ENCODE data around the gene FN3KRP. TPM values are rescaled to one million over a fixed set of nuclear protein-coding genes. Genes with fewer than 3 reads are reported as not detected.
A peak's percentile ranks its signal among the peaks of the same experiment; 100 is the strongest.

The FN3KRP gene
- total RNA-seq, 2 donors from 2014 or later, result 26.1 to 28.3 TPM

GRCh38 chr17:82751571-82752370 is 35.3 kb downstream of the FN3KRP start, which contains the start of gene TBCD:
Gene TBCD, plus strand, starts transcription at chr17:82752065. Its CDS starts 129 bp downstream, at chr17:82752194.
- peak within 1 kb of the TSS; percentile 73 to 85 for H3K27ac ChIP-seq
- H3K4me1 ChIP-seq (replicated peaks), result peaks cover 4% of the 10 kb centered on the region
- 1% methylated on average over 27 of the region's 114 CpGs for WGBS
- TF ChIP-seq POLR2AphosphoS5 (IDR thresholded peaks at IDR 0.05), result peak; percentile 89
- TF ChIP-seq POLR2A (IDR thresholded peaks at IDR 0.05), result peak; percentile 77
- TF ChIP-seq, protein P1, sequence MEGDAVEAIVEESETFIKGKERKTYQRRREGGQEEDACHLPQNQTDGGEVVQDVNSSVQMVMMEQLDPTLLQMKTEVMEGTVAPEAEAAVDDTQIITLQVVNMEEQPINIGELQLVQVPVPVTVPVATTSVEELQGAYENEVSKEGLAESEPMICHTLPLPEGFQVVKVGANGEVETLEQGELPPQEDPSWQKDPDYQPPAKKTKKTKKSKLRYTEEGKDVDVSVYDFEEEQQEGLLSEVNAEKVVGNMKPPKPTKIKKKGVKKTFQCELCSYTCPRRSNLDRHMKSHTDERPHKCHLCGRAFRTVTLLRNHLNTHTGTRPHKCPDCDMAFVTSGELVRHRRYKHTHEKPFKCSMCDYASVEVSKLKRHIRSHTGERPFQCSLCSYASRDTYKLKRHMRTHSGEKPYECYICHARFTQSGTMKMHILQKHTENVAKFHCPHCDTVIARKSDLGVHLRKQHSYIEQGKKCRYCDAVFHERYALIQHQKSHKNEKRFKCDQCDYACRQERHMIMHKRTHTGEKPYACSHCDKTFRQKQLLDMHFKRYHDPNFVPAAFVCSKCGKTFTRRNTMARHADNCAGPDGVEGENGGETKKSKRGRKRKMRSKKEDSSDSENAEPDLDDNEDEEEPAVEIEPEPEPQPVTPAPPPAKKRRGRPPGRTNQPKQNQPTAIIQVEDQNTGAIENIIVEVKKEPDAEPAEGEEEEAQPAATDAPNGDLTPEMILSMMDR (IDR thresholded peaks at IDR 0.05), result peak in 1 of 4 experiments; percentile 5
- H3K9me3 ChIP-seq, result no peaks in the 10 kb centered on the region
- H3K36me3 ChIP-seq, result no peaks in the 10 kb centered on the region
- intact Hi-C loops (cut with DNase I), result loop anchor here (5.0 kb wide), 1 partner anchor 104 kb away; the partner anchor contains the start of gene WDR45B
- H3K27me3 ChIP-seq (replicated peaks; ENCODE audit: insufficient read depth), result no peaks in the 10 kb centered on the region
- peak within 1 kb of the TSS; percentile 89 to 92 for H3K4me3 ChIP-seq
- DNase-seq (ENCODE audit: low spot score), result peak; percentile 88

DNA sequence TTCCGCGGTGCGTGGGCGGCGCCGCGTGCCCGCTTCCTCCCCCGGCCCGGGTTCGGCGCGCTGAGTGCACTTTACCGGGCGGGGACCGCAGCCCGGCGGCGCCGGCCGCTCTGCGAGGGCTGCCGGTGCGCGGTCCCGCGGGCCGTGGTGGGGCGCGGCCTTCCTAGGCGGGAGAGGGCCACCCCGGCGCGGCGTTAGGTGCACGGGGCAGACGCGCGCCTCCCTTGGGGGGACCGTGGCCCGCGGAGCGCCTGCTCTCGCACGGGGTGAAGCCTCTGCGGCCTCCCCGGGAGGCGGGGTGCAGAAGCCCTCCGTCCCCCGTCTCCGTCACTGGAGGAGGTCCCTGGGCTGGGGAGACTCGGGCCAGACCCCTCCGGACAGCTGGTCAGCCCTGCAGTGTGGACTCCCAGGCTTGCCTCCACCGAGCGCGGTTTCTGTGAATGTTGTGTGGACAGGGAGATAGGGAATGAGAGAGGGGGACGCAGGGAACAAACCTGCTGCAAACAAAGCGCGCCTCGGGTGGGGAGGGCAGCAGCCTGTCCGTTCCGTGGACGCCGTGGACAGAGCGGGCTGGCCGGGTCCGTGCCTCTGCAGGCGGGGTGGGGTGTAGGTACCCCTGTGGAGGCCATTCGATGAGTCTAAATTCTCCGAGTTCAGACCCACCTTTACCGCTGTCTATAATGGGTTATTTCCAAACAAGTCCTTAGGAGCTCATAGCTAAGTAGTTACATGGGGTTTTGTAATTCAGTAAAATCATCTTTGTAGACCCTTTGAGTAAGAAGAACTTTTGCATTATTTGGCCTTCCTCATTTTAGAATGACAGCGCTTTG is 36.1 kb downstream of the FN3KRP start:
- Histone ChIP-seq H3K27ac (peak overlapping the region; percentile 73 to 85), H3K27me3 (replicated peaks; ENCODE audit: insufficient read depth) (no peaks in the 10 kb centered on the region), H3K9me3 (no peaks in the 10 kb centered on the region), H3K4me1 (replicated peaks) (peaks cover 4% of the 10 kb centered on the region), H3K36me3 (no peaks in the 10 kb centered on the region), H3K4me3 (peak overlapping the region; percentile 89 to 92)
- 1% methylated on average over 48 of the region's 72 CpGs for WGBS
- intact Hi-C loops (cut with DNase I), result loop anchor here (5.0 kb wide), 1 partner anchor 105 kb away; the partner anchor contains the start of gene WDR45B
- no peak for DNase-seq (ENCODE audit: low spot score)
- TF ChIP-seq POLR2AphosphoS5 (IDR thresholded peaks at IDR 0.05) (no peak), POLR2A (IDR thresholded peaks at IDR 0.05) (no peak)
- TF ChIP-seq, protein P1 (IDR thresholded peaks at IDR 0.05), result no peak

DNA sequence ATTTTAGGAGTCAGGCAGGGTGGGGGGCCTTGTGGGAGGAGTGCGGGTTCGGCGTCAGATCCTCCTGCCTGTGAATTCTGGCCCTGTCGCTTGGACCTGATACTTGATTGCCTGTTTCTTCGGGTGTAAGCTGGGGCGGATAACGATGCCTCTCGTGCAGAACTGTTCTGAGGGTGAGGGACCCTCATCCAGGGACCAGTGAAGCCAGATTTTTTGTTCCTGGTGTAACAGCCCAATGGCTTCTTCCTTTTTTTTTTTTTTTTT is 36.6 kb downstream of the FN3KRP start:
- no peak for TF ChIP-seq POLR2A (IDR thresholded peaks at IDR 0.05)
- TF ChIP-seq, protein P1 (IDR thresholded peaks at IDR 0.05), result no peak
- no peak for TF ChIP-seq POLR2AphosphoS5 (IDR thresholded peaks at IDR 0.05)
- no peak for DNase-seq (ENCODE audit: low spot score)
- peaks cover 4% of the 10 kb centered on the region for H3K4me1 ChIP-seq (replicated peaks)
- no peaks in the 10 kb centered on the region for H3K27me3 ChIP-seq (replicated peaks; ENCODE audit: insufficient read depth)
- H3K27ac ChIP-seq, result no peak overlapping the region
- H3K36me3 ChIP-seq, result no peaks in the 10 kb centered on the region
- no peaks in the 10 kb centered on the region for H3K9me3 ChIP-seq
- intact Hi-C loops (cut with DNase I), result loop anchor here (5.0 kb wide), 1 partner anchor 106 kb away; the partner anchor contains the start of gene WDR45B
- 43% methylated on average over 8 of the region's 8 CpGs for WGBS
- H3K4me3 ChIP-seq, result no peak overlapping the region

GRCh38 chr17:82754297-82755208 is 38.0 kb downstream of the FN3KRP start:
- intact Hi-C loops (cut with DNase I), result loop anchor here (5.0 kb wide), 1 partner anchor 107 kb away; the partner anchor contains the start of gene WDR45B

More at GRCh38 chr17:82754297-82755208, 38.0 kb downstream of the FN3KRP start:
- TF ChIP-seq, protein P1 (IDR thresholded peaks at IDR 0.05), result no peak
- TF ChIP-seq POLR2A (IDR thresholded peaks at IDR 0.05) (no peak), POLR2AphosphoS5 (IDR thresholded peaks at IDR 0.05) (no peak)
- H3K4me1 ChIP-seq (replicated peaks), result peaks cover 4% of the 10 kb centered on the region
- DNase-seq (ENCODE audit: low spot score), result no peak
- no peak overlapping the region for H3K4me3 ChIP-seq
- H3K27me3 ChIP-seq (replicated peaks; ENCODE audit: insufficient read depth), result no peaks in the 10 kb centered on the region
- WGBS, result 76% methylated on average over 19 of the region's 19 CpGs
- H3K36me3 ChIP-seq, result no peaks in the 10 kb centered on the region
- no peak overlapping the region for H3K27ac ChIP-seq
- no peaks in the 10 kb centered on the region for H3K9me3 ChIP-seq
